HepG2 (cell line): ENCODE results near the gene SPTBN2. TPM values are rescaled to one million over a fixed set of nuclear protein-coding genes. Genes with fewer than 3 reads are reported as not detected.

Experiments used
- ATAC-seq: fragments of 200-7000 bp; cut with Tn5 transposase; 3 replicates; pipeline ENCODE4 v1.9.1; 2020; ENCODE audit warnings: mild to moderate bottlenecking, moderate library complexity
- BruUV-seq: library from RNA; stranded (reverse); fragments of 400-500 nt; replicated peaks from 2 replicates; lab custom pipeline; 2021; lab: Mats Ljungman, UMichigan
- CTCF ChIA-PET: fragments of 300-600 bp; formaldehyde crosslinking; extraction: SDS; loops from one replicate; lab custom pipeline; 2021; ENCODE audit warnings: low total read pairs, inconsistent platforms, low intra/inter-chr PET ratio; lab: Yijun Ruan, JAX
- POLR2A ChIA-PET: fragments of 350-600 bp; sonication (Branson Sonifier 250); formaldehyde crosslinking; loops from one replicate; lab custom pipeline; 2020; ENCODE audit warnings: antibody characterized with exemption, inconsistent platforms; lab: Yijun Ruan, JAX
- DNase-seq: peaks from one replicate; pipeline ENCODE4 v3.0.0-alpha.2; 2015; ENCODE audit warnings: low spot score
- FAIRE-seq: peaks from 3 replicates; lab custom pipeline; 2011; peaks lifted over from hg19 to GRCh38; lab: Jason Lieb, UNC
- H2AFZ ChIP-seq: one replicate; pipeline ENCODE4 v1.6.1; 2011; ENCODE audit warnings: low read length, inconsistent platforms
- H3K27ac ChIP-seq: fragments of 300-600 bp; 3 replicates; pipeline ENCODE4 v1.8.0; 2011; ENCODE audit warnings: mixed run types, mild to moderate bottlenecking, mixed read lengths, low read length, inconsistent platforms; ENCODE audit not compliant: insufficient read depth; ENCODE audit errors: extremely low read length
- H3K27me3 ChIP-seq, 2 experiments: fragments of 200-600 bp in 1 of 2; 2 replicates in 1 of 2; 3 replicates in 1 of 2; pipeline versions ENCODE4 v1.6.0 to v1.8.0; 2011; ENCODE audit warnings: low read length in 2 of 2, mild to moderate bottlenecking in 2 of 2, moderate library complexity in 2 of 2, inconsistent platforms in 1 of 2; ENCODE audit not compliant: insufficient read depth in 2 of 2, control insufficient read depth in 1 of 2
- H3K36me3 ChIP-seq, 2 experiments: fragments of 200-600 bp in 1 of 2; replicated peaks in 1 of 2; 2 replicates in 1 of 2; 3 replicates in 1 of 2; pipeline versions ENCODE4 v1.5.1 to v1.8.0; 2011; ENCODE audit warnings: low read length in 2 of 2, inconsistent platforms in 1 of 2; ENCODE audit not compliant: insufficient read depth in 2 of 2, control insufficient read depth in 1 of 2
- H3K4me1 ChIP-seq: 2 replicates; pipeline ENCODE4 v1.5.1; 2012; ENCODE audit warnings: low read length, inconsistent platforms; ENCODE audit not compliant: insufficient read depth
- H3K4me2 ChIP-seq: 2 replicates; pipeline ENCODE4 v1.6.0; 2011; ENCODE audit warnings: low read depth, low read length, inconsistent platforms
- H3K4me3 ChIP-seq, 3 experiments: fragments of 200-600 bp in 1 of 3; sonication (generic), shearing (Covaris generic) in 1 of 3; replicated peaks in 1 of 3; 2 replicates each; pipeline ENCODE4 v1.5.1; 2011 to 2016; ENCODE audit warnings: low read length in 3 of 3, inconsistent platforms in 2 of 3, low read depth in 2 of 3, mild to moderate bottlenecking in 2 of 3, control low read depth in 1 of 3, mixed read lengths in 1 of 3; ENCODE audit not compliant: insufficient read depth in 1 of 3
- H3K79me2 ChIP-seq: one replicate; pipeline ENCODE4 v1.6.1; 2011; ENCODE audit warnings: low read length, inconsistent platforms; ENCODE audit not compliant: insufficient read depth
- H3K9ac ChIP-seq: 2 replicates; pipeline ENCODE4 v1.6.0; 2011; ENCODE audit warnings: mild to moderate bottlenecking, low read depth, low read length, inconsistent platforms; ENCODE audit not compliant: insufficient read depth
- H3K9me3 ChIP-seq: 2 replicates; pipeline ENCODE4 v1.5.1; 2012; ENCODE audit warnings: mild to moderate bottlenecking, low read length
- H4K20me1 ChIP-seq: 2 replicates; pipeline ENCODE4 v1.6.0; 2011; ENCODE audit warnings: inconsistent platforms, mild to moderate bottlenecking, low read length, moderate library complexity; ENCODE audit not compliant: insufficient read depth
- CAMTA2 ChIP-seq: sonication (generic); formaldehyde crosslinking; IDR thresholded peaks from 2 replicates; pipeline ENCODE4 v1.4.0; 2020; ENCODE audit warnings: mild to moderate bottlenecking, missing genetic modification reagents, borderline replicate concordance
- DNMT3B ChIP-seq: conservative IDR thresholded peaks from 2 replicates; pipeline ENCODE4 v1.6.1; 2016; ENCODE audit warnings: missing biosample characterization, control low read depth
- ELF1 ChIP-seq: sonication (generic); formaldehyde crosslinking; IDR thresholded peaks from 2 replicates; pipeline ENCODE4 v1.4.0; 2020; ENCODE audit warnings: missing genetic modification reagents
- ELF4 ChIP-seq: sonication (generic); formaldehyde crosslinking; IDR thresholded peaks from 2 replicates; pipeline ENCODE4 v1.5.0; 2020; ENCODE audit warnings: missing genetic modification reagents, mild to moderate bottlenecking, moderate library complexity, borderline replicate concordance
- FOXK1 ChIP-seq: sonication (generic); formaldehyde crosslinking; IDR thresholded peaks from 2 replicates; pipeline ENCODE4 v1.4.0; 2020; ENCODE audit warnings: low read depth, missing genetic modification reagents, borderline replicate concordance
- HMG20B ChIP-seq: conservative IDR thresholded peaks from 2 replicates; pipeline ENCODE4 v1.6.1; 2016; ENCODE audit warnings: missing genetic modification reagents, missing compliant biosample characterization
- PHF21A ChIP-seq: sonication (generic); formaldehyde crosslinking; IDR thresholded peaks from 2 replicates; pipeline ENCODE4 v1.5.0; 2020; ENCODE audit warnings: mild to moderate bottlenecking, missing genetic modification reagents
- RBM22 ChIP-seq: fragments of 200-400 bp; formaldehyde crosslinking; optimal IDR thresholded peaks from 2 replicates; pipeline ENCODE3; 2017; ENCODE audit warnings: mild to moderate bottlenecking, low read length, moderate library complexity
- RCOR2 ChIP-seq: IDR thresholded peaks from 2 replicates; pipeline ENCODE4 v1.6.1; 2016; ENCODE audit warnings: missing biosample characterization, missing genetic modification reagents
- TCF7L2 ChIP-seq: IDR thresholded peaks from 2 replicates; pipeline ENCODE4 v1.6.1; 2011; ENCODE audit warnings: mild to moderate bottlenecking, low read depth, low read length, moderate library complexity
- ZNF362 ChIP-seq: sonication (generic); formaldehyde crosslinking; IDR thresholded peaks from 2 replicates; pipeline ENCODE4 v1.4.0; 2020; ENCODE audit warnings: missing genetic modification reagents, mild to moderate bottlenecking, borderline replicate concordance
- ZNF577 ChIP-seq: sonication (generic); formaldehyde crosslinking; IDR thresholded peaks from 2 replicates; pipeline ENCODE4 v1.4.0; 2020; ENCODE audit warnings: mild to moderate bottlenecking, low read depth, missing genetic modification reagents, borderline replicate concordance
- WGBS: methylation state at CpG from one replicate; pipeline ENCODE4 v1.1.6; 2017; ENCODE audit warnings: low lambda C conversion rate; 5-methylcytosine and 5-hydroxymethylcytosine counted together
- in situ Hi-C: cut with HindIII; loops from 2 replicates; pipeline ENCODE4 v1.10.0; 2017; ENCODE audit warnings: low pct_unique_long_range_greater_than_20kb; ENCODE audit not compliant: extremely low pct_ligation_motif_present
- intact Hi-C: fragments of 100-400 bp; cut with micrococcal nuclease; formaldehyde crosslinking; loops from one replicate; pipeline ENCODE4 v1.10.0; 2022; ENCODE audit not compliant: unreplicated experiment
- polyA plus RNA-seq, 8 experiments: library from polyadenylated mRNA; depleted of rRNA in 3 of 8; stranded (reverse) in 7 of 8; unstranded in 1 of 8; fragments of >200 nt; fragmentation: Illumina TruSeq in 4 of 8; extraction: Trizol in 4 of 8; gene quantifications; 2 replicates each; pipeline versions ENCODE4 v1.2.1 to v1.2.3, GENCODE V29; 2011 to 2016; ENCODE audit warnings: low read depth in 4 of 8, missing spikeins in 1 of 8, mixed read lengths in 1 of 8; ENCODE audit not compliant: insufficient read depth in 1 of 8
- total RNA-seq, 5 experiments: library from RNA; depleted of rRNA; stranded (reverse); fragments of >200 nt; fragmentation: Illumina TruSeq; extraction: Trizol; gene quantifications; 2 replicates each; pipeline ENCODE4 v1.2.3, GENCODE V29; 2016; ENCODE audit warnings: low read depth in 1 of 5

SPTBN2 gene
- total and polyA plus RNA-seq, 2 of the 13 experiments (the other 11 are each of a cell fraction or from before 2014, with no cell fraction given) = 0.65 to 4.0 TPM

DNA sequence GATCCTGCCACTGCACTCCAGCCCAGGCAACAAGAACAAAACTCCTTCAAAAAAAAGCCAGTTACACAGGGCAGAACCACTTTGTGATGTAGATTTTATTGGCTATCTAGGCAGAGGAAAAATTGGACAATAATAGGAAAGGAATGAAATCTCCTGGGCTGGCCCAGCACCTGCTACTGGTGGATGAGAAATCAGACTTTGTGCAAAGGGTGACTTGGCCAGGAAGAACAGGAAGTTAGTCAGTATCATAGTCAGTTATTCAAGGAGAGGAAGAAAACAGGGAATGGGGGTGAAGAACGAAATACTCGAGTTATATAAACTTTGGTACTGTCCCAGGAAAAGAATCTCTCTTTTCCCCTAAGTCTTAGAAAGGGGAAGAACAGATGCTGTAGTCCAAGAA lies 11.0 kb upstream of the SPTBN2 start:
- Histone ChIP-seq H3K9ac (no peak overlapping the region), H3K79me2 (no peaks in the 10 kb centered on the region), H3K27me3 (peaks cover 0 to 3% of the 10 kb centered on the region in 2 experiments; a peak in 2 of 5 replicates), H3K4me1 (peaks cover 17% of the 10 kb centered on the region), H4K20me1 (no peaks in the 10 kb centered on the region), H2AFZ (no peak overlapping the region), H3K36me3 (no peaks in the 10 kb centered on the region), H3K4me2 (no peak overlapping the region), H3K9me3 (no peaks in the 10 kb centered on the region), H3K27ac (no peak overlapping the region), H3K4me3 (no peak overlapping the region)
- ChIA-PET CTCF (no interaction called here), POLR2A (no interaction called here)
- no peak for FAIRE-seq
- TF ChIP-seq ZNF577 (no peak), PHF21A (no peak), TCF7L2 (no peak), ZNF362 (CRISPR knock-in tag) (no peak), RCOR2 (CRISPR knock-in tag) (no peak), FOXK1 (no peak), DNMT3B (no peak), ELF4 (CRISPR knock-in tag) (no peak), RBM22 (no peak), ELF1 (CRISPR knock-in tag) (no peak), HMG20B (CRISPR knock-in tag) (no peak), CAMTA2 (CRISPR knock-in tag) (no peak)
- intact Hi-C loops = no loop called here
- in situ Hi-C loops = no loop called here
- ATAC-seq = no peak
- no TSS peak for BruUV-seq
- 0% methylated on average over 2 of the region's 2 CpGs for WGBS
- DNase-seq = no peak
